Suprapubic skin (tissue), 3 donors: ENCODE results near the gene FAM171A2.

Experiments
- CTCF ChIP-seq, 2 donors: fragments of 200-600 bp in 1 of 2; fragments of 450-650 bp in 1 of 2; sonication (generic) in 1 of 2; IDR thresholded peaks; one replicate each; pipeline ENCODE4 v1.5.1; 2016 to 2019; ENCODE audit warnings: antibody characterized with exemption in 2 of 2, mild to moderate bottlenecking in 1 of 2, moderate library complexity in 1 of 2
- EP300 ChIP-seq: sonication (generic); formaldehyde crosslinking; IDR thresholded peaks from one replicate; pipeline ENCODE4 v1.6.1; 2017; ENCODE audit warnings: antibody characterized with exemption
- POLR2A ChIP-seq, 2 donors: fragments of 450-650 bp; IDR thresholded peaks; one replicate each; pipeline ENCODE4 v1.6.1; 2017; ENCODE audit warnings: antibody characterized with exemption in 2 of 2, mild to moderate bottlenecking in 2 of 2, moderate library complexity in 2 of 2

- no peak for TF ChIP-seq POLR2A (IDR thresholded peaks at IDR 0.05)
- no peak for TF ChIP-seq CTCF (IDR thresholded peaks at IDR 0.05)
- TF ChIP-seq EP300, result no peak
Measured at GRCh38 chr17:44312396-44313104, 51.1 kb downstream of the FAM171A2 start.
